GM18499 (cell line): ENCODE data around the gene CPXM1.
"Not testable (repeated sequence)": the region's sequence is repeated elsewhere in the genome, so short reads cannot be mapped to it uniquely, and the experiment has no call there.

ENCODE experiments used
- ATAC-seq: cut with Tn5 transposase; IDR thresholded peaks from one replicate; pipeline ENCODE4 v1.9.1; 2021; ENCODE audit warnings: moderate number of reproducible peaks; ENCODE audit not compliant: insufficient read depth, unreplicated experiment

Gene CPXM1

GRCh38 chr20:2773812-2774211 is 26.6 kb downstream of the CPXM1 start:
- ATAC-seq = no peak

- ATAC-seq = no peak
Measured at GRCh38 chr20:2771631-2772080, 28.8 kb downstream of the CPXM1 start.

GRCh38 chr20:2770091-2770490 is 30.3 kb downstream of the CPXM1 start:
- not testable (repeated sequence) for ATAC-seq

- ATAC-seq = no peak
Measured at GRCh38 chr20:2768632-2769015, 31.8 kb downstream of the CPXM1 start.

GRCh38 chr20:2767768-2768631 is 32.4 kb downstream of the CPXM1 start:
- ATAC-seq = no peak

- no peak for ATAC-seq
Measured at GRCh38 chr20:2763186-2763585, 37.2 kb downstream of the CPXM1 start.

GRCh38 chr20:2762578-2763131 is 37.8 kb downstream of the CPXM1 start:
- ATAC-seq = no peak

GRCh38 chr20:2761885-2762284 is 38.5 kb downstream of the CPXM1 start:
- ATAC-seq = no peak

GRCh38 chr20:2760952-2761305 is 39.5 kb downstream of the CPXM1 start:
- no peak for ATAC-seq

- ATAC-seq = no peak
Measured at GRCh38 chr20:2760297-2760951, 40.0 kb downstream of the CPXM1 start.

- no peak for ATAC-seq
Measured at GRCh38 chr20:2759603-2760296, 40.7 kb downstream of the CPXM1 start.

GRCh38 chr20:2759143-2759542 is 41.3 kb downstream of the CPXM1 start:
- no peak for ATAC-seq

- no peak for ATAC-seq
Measured at GRCh38 chr20:2757969-2758368, 42.5 kb downstream of the CPXM1 start.

- ATAC-seq = no peak
Measured at GRCh38 chr20:2757001-2757400, 43.4 kb downstream of the CPXM1 start.

GRCh38 chr20:2756056-2756611 is 44.3 kb downstream of the CPXM1 start:
- no peak for ATAC-seq

GRCh38 chr20:2755451-2756055 is 44.9 kb downstream of the CPXM1 start:
- no peak for ATAC-seq

GRCh38 chr20:2754424-2754823 is 46.0 kb downstream of the CPXM1 start:
- ATAC-seq = no peak

- no peak for ATAC-seq
Measured at GRCh38 chr20:2753461-2754040, 46.9 kb downstream of the CPXM1 start.

GRCh38 chr20:2752567-2753460 is 47.6 kb downstream of the CPXM1 start:
- no peak for ATAC-seq
